OCI-LY1 (cell line): Measurements from ENCODE around the gene ISL1.

Experiments
- CTCF ChIP-seq: fragments of 200-600 bp; sonication (generic), shearing (Covaris generic); IDR thresholded peaks from 2 replicates; pipeline ENCODE4 v1.5.1; 2017; ENCODE audit warnings: mild to moderate bottlenecking, antibody characterized with exemption, low read length, moderate library complexity, mixed read lengths
- EZH2 ChIP-seq: fragments of 200-600 bp; sonication (generic), shearing (Covaris generic); IDR thresholded peaks from 2 replicates; pipeline ENCODE4 v1.8.0; 2017; ENCODE audit warnings: borderline replicate concordance, mixed run types, mild to moderate bottlenecking, antibody characterized with exemption, low read length, moderate library complexity, mixed read lengths

- no peak for TF ChIP-seq CTCF
- no peak for TF ChIP-seq EZH2
These were observed 4.0 kb downstream of the ISL1 start for GRCh38 chr5:51386916-51387883.
